NCI-H446 (cell line): ENCODE data around the gene ADAMTSL1.

Source experiments
- DNase-seq, 2 experiments: peaks; one replicate each; lab custom pipeline; 2025; lab: John Stamatoyannopoulos, UW

ADAMTSL1 gene, protein sequence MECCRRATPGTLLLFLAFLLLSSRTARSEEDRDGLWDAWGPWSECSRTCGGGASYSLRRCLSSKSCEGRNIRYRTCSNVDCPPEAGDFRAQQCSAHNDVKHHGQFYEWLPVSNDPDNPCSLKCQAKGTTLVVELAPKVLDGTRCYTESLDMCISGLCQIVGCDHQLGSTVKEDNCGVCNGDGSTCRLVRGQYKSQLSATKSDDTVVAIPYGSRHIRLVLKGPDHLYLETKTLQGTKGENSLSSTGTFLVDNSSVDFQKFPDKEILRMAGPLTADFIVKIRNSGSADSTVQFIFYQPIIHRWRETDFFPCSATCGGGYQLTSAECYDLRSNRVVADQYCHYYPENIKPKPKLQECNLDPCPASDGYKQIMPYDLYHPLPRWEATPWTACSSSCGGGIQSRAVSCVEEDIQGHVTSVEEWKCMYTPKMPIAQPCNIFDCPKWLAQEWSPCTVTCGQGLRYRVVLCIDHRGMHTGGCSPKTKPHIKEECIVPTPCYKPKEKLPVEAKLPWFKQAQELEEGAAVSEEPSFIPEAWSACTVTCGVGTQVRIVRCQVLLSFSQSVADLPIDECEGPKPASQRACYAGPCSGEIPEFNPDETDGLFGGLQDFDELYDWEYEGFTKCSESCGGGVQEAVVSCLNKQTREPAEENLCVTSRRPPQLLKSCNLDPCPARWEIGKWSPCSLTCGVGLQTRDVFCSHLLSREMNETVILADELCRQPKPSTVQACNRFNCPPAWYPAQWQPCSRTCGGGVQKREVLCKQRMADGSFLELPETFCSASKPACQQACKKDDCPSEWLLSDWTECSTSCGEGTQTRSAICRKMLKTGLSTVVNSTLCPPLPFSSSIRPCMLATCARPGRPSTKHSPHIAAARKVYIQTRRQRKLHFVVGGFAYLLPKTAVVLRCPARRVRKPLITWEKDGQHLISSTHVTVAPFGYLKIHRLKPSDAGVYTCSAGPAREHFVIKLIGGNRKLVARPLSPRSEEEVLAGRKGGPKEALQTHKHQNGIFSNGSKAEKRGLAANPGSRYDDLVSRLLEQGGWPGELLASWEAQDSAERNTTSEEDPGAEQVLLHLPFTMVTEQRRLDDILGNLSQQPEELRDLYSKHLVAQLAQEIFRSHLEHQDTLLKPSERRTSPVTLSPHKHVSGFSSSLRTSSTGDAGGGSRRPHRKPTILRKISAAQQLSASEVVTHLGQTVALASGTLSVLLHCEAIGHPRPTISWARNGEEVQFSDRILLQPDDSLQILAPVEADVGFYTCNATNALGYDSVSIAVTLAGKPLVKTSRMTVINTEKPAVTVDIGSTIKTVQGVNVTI (N-terminal part only)

DNA sequence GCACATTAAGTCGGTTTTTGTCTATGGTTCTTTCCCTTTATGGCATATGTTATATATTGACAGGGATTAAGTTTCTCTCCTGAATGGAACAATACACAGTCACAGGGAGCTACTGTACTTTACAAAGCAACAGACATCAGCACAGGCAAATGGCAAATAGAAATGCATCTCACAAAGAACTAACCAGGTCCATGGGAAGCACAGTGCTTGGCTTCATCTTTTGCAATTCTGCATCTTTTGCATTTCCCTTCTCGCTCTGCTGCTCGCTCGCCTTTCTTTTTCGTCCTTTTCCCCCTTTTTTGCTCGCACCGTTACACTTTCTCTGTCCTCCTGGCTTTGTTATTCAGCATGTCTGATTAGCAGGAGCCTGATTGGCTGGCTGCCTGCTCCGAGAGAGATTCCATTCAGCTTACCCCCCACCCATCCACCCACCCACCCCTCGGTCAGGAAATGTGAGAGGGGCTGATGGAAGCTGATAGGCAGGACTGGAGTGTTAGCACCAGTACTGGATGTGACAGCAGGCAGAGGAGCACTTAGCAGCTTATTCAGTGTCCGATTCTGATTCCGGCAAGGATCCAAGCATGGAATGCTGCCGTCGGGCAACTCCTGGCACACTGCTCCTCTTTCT lies at the start of gene ADAMTSL1:
Gene ADAMTSL1, plus strand, starts transcription at position 502 of the 628 bp plus-strand sequence. Its CDS starts 80 bp downstream, at position 582.
- DNase-seq: peak; percentile 4 to 62

- DNase-seq: no peak
These were observed 46.3 kb upstream of the ADAMTSL1 start for GRCh38 chr9:18427691-18428090.

DNA sequence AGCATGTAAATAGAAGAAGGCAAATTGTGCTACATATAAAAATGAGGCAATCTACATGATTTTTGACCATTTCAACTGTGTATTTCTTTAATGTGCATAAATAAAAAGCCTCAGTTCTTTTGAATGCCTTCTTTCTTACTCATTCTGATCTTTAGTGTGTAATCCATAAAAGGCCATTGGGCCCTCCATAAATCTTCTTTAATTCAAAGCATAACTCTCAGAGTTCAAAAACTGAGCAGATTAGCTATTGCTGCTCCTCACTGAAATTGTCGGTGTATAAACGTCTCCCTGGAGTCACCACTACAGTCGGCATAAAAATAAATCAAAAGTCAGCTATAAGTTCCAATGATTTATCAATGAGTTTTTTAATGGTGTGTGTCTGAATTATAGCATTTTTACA lies 45.3 kb upstream of the ADAMTSL1 start:
- DNase-seq: no peak

DNA sequence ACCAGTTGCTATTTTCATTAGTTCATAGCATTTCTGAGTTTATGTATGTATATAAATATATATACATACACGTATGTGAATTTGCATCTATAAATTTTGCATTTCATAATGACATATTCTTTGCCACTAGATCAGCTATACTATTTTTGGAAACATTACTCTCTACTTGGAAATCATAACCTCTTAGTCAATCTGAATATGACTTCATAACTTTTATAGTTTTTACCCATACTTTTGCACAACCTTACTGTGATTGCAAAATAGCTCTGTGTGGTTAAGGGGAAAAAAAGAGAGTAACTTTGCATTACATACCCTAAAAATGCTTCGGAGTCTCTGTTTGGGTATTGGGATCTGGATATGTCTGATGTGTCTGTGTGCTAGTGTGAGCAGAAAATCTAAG lies 44.9 kb upstream of the ADAMTSL1 start:
- DNase-seq: no peak

- DNase-seq: no peak
These were observed 40.3 kb upstream of the ADAMTSL1 start for GRCh38 chr9:18433620-18434019.

GRCh38 chr9:18437315-18438201 lies 36.4 kb upstream of the ADAMTSL1 start:
- no peak for DNase-seq

GRCh38 chr9:18438300-18438925 lies 35.5 kb upstream of the ADAMTSL1 start:
- DNase-seq: no peak

- DNase-seq: no peak
These were observed 35.0 kb upstream of the ADAMTSL1 start for GRCh38 chr9:18438951-18439350.

DNA sequence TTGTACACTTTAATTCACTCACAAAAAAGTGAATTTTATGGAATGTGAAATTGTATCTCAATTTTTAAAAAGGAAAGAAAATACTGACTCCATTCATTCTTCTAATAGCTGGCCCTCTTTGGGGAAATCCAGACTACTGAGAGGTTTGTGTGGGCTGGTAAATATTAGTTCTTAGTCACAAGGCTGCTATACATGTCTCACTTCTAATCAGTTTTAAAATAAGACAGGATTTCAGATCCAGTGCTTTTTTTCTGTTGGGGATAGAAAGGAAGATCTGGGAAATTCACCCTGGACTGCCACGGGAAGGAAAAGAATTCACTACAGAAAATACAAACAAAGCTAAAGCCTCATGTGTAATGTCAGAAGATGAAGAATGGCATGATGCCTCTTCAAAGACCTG lies 32.7 kb upstream of the ADAMTSL1 start:
- DNase-seq: no peak

DNA sequence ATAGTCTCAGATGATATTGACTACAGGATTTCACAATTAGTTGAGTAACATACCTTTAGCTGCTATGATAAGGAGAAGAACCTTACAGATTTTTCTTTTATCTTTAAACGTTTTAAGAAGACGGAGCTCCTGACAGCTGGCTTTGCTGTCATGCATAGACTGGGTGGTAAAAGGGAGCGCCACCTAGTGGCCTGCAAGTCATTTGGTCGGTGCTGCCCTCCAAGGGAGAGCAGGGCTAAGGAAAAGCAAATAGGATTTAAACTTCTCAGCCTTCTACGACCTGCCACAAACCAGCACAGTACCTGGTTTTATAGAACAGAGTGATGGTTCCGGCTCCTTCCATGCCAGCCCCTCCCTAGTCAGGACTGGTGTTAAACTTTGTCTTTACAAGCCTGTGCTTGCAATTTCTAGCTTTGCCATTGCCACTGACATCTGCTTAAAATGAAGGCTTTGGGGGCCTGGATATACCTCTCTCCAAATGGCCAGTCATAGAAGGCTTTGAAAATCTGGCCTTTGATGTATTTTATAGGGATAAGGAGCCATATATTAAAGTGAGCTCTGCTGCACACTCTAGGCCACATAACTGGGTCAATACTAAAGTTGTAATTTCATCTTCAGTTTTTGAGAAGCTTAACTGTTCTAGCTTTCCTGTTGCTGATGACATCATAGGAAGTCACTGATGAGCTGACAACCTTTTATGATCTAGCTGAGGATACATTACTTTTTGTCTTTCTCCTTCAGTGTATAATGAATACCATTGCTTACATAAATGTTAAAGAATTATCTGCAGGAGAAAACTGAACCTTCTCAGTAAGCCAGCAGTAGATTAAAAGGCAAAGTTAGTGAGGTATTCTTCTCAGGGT lies 31.1 kb upstream of the ADAMTSL1 start:
- peak in 1 of 2 experiments; percentile 66 for DNase-seq

DNA sequence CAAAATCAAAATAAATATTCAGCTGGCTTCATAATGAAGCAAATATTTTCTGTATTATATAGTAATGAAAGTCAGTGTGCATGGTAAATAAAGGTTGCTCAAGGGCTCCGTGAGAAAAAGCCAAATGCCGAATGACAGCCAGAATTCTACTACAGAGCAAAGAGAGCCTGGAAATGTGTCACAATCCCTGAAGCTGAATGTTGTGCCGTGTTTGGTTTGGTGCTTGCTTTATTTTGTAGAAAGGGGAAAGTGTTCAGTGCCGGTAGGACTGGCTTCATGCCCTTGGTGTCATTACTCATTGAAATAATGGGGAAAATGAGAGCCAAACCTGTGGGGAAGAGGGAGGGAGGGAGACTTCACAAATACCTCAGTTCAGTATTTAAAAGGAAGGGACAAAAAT lies 26.8 kb upstream of the ADAMTSL1 start:
- DNase-seq: no peak

GRCh38 chr9:18447541-18447940 lies 26.4 kb upstream of the ADAMTSL1 start:
- DNase-seq: no peak

GRCh38 chr9:18448101-18448500 lies 25.9 kb upstream of the ADAMTSL1 start:
- no peak for DNase-seq

- DNase-seq: no peak
These were observed 22.5 kb upstream of the ADAMTSL1 start for GRCh38 chr9:18451406-18451805.

- DNase-seq: no peak
These were observed 21.7 kb upstream of the ADAMTSL1 start for GRCh38 chr9:18452276-18452675.

GRCh38 chr9:18456624-18457237 lies 17.2 kb upstream of the ADAMTSL1 start:
- no peak for DNase-seq

DNA sequence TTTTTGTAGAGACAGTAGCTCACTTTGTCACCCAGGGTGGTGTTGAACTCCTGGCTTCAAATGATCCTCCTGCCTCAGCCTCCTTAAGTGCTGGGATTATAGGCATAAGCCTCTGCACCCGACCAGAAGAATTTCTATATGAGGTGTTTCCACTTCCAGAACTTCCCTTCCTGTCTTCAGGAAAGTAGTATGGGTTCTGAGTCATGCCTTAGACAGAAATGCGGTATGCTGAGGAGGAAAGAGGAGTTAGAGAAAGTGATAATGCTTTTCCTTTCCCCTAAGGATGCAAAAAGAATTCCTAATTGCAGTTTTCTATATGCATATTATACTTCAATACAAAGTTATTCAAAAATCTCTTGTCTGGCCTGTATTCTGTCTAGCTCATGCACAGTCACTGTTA lies 16.4 kb upstream of the ADAMTSL1 start:
- no peak for DNase-seq

DNA sequence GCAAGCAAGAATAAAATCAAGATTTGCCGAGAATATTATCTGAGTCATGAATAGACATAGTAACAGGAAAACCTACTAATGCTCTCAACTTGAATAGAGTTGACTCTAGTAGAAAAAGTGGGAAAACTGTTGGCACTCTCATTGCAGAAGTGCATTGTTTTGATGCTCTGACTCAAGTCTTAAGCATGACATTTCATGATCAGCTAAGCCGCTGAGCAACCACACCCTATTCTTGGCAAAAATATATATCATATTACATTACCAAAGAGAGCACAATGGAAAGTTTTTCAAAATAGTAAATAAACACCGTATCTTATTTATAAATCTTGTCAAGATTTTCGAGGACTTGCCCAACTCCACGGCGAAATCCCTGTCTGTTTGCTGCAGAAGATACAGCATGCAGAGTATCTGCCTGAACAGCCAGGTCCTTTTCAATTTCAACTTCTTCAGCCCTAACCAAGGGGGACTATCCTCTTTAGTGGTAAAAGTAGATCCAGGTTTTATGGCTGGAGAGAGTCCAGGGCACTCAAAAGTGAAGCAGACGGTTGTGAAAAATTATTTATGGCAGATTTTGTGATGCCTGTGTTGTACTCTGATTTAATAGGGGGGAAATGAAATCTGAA lies 13.9 kb upstream of the ADAMTSL1 start:
- no peak for DNase-seq
